ENCODE data around the gene SOX15.
A peak's percentile ranks its signal among the peaks of the same experiment; 100 is the strongest.
"Not testable (repeated sequence)": the region's sequence is repeated elsewhere in the genome, so short reads cannot be mapped to it uniquely, and the experiment has no call there.

SOX15 gene

DNA sequence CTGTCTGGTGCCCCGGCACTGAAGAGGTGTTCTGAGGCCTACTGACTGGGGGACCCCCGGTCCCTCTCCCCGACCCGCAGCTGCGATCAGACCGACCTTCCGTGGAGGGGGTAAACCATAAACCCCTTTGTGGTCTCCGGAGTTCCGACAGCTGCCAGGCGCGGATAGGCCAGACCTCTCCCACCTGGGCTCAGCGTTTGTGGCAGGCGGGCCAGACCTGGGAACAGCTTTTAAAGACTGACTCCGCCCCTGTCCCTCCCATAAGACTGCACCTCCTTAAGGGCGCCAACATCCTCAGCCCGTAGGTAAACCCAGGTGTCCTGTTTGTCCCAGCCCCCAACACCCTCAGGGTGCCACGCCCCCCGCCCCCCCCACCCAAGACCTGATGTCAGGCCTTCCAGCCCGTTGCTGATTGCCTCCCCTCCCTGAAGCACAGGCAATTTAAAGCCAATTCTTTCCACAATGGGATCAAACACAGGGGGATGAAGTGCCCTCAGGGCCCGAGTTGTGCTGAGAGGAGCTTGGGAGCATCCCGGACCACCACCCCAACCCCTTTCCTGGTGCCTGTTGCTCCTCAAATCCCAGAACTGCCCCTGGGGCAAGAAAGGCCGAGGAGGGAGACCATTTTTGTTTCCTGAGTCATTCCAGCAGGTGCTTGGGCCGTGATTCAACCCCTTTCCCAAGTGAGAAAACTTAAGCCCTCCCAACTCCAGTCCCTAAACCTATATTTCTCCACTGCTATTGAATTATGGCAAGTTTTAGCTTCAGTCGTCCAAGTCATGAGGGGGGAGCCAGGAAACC is at the start of gene SOX15:
Gene SOX15 (minus strand): TSS at position 204 of the 801 bp plus-strand sequence. CDS start 418 bp downstream, outside the sequence.
- no peak for DNase-seq

GRCh38 chr17:7636163-7636562 is 46.3 kb upstream of the SOX15 start:
- no peak for DNase-seq

GRCh38 chr17:7634384-7634783 is 44.5 kb upstream of the SOX15 start:
- DNase-seq = no peak

- DNase-seq = no peak
These were observed 43.2 kb upstream of the SOX15 start for GRCh38 chr17:7633093-7633492.

- DNase-seq = no peak
These were observed 42.6 kb upstream of the SOX15 start for GRCh38 chr17:7632492-7632894.

GRCh38 chr17:7631398-7632380 is 41.8 kb upstream of the SOX15 start:
- DNase-seq = no peak

GRCh38 chr17:7629939-7630571 is 40.2 kb upstream of the SOX15 start, which contains the start of gene SHBG:
Gene SHBG (plus strand): TSS chr17:7630135. CDS start chr17:7630173, 38 bp downstream.
- no peak for DNase-seq

GRCh38 chr17:7627250-7628121 is 37.6 kb upstream of the SOX15 start, which contains the start of gene SAT2:
Gene SAT2 (minus strand): TSS chr17:7627821. CDS start chr17:7627635, 186 bp downstream.
- peak; percentile 68 for DNase-seq

DNA sequence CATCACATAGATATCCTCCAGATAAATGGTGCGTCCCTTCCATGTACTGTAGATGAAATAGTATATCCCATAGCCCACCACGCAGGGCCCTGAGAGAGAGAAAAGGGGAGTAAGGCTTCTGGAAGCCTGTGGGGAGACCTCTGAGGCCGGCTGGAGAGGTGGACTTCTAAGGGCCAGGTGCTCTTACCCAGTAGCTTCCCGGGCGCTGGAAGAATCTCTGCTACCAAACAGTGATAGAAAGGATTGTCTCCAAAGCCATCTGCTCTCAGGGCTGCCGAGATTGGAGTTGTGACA is 37.0 kb upstream of the SOX15 start:
- no peak for DNase-seq

GRCh38 chr17:7626307-7626706 is 36.4 kb upstream of the SOX15 start:
- no peak for DNase-seq

DNA sequence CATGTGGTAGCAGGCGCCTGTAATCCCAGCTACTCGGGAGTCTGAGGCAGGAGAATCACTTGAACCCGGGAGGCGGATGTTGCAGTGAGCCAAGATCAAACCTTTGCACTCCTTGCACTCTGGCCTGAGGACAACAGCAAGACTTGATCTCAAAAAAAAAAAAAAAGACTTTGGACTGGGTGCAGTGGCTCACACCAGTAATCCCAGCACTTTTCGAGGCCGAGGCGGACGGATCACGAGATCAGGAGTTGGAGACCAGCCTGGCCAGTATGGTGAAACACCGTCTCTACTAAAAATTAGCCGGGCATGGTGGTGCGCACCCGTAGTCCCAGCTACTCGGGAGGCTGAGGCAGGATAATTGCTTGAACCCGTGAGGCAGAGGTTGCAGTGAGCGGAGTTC is 35.9 kb upstream of the SOX15 start:
- not testable (repeated sequence) for DNase-seq

- no peak for DNase-seq
These were observed 33.8 kb upstream of the SOX15 start for GRCh38 chr17:7623661-7624060.

DNA sequence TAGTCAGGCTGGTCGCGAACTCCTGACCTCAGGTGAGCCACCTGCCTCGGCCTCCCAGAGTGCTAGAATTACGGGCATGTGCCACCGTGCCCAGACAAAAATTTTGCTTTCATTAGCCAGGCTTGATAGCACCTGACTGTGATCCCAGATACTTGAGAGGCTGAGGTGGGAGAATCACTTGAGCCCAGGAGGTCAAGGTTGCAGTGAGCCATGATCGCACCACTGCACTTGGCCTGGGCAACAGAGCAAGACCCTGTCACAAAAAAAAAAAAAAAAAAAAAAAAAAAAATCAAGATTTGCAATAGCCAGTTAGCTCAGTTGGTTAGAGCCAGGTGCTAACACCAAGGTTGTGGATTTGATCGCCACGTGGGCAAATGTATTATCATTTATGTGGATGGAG is 30.9 kb upstream of the SOX15 start:
- no peak for DNase-seq

GRCh38 chr17:7618608-7619007 is 28.7 kb upstream of the SOX15 start:
- no peak for DNase-seq

DNA sequence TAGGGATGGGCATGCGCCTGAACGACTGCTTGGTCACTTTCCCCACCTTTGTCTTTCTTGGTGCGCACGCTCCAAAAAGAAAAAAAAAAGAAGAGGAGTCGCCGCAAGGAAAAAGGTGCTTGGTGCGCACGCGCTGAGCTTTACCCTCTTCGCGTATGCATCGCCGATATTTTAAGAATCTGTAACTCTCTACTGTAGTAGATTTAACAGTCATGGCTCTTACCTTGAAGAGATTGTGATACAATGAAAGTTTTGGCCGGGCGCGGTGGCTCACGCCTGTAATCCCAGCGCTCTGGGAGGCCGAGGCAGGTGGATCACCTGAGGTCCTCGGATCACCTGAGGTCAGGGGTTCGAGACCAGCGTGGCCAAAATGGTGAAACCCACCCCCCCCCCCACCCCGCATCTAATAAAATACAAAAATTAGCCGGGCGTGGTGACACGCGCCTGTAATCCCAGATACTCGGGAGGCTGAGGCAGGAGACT is 25.4 kb upstream of the SOX15 start:
- DNase-seq = no peak

DNA sequence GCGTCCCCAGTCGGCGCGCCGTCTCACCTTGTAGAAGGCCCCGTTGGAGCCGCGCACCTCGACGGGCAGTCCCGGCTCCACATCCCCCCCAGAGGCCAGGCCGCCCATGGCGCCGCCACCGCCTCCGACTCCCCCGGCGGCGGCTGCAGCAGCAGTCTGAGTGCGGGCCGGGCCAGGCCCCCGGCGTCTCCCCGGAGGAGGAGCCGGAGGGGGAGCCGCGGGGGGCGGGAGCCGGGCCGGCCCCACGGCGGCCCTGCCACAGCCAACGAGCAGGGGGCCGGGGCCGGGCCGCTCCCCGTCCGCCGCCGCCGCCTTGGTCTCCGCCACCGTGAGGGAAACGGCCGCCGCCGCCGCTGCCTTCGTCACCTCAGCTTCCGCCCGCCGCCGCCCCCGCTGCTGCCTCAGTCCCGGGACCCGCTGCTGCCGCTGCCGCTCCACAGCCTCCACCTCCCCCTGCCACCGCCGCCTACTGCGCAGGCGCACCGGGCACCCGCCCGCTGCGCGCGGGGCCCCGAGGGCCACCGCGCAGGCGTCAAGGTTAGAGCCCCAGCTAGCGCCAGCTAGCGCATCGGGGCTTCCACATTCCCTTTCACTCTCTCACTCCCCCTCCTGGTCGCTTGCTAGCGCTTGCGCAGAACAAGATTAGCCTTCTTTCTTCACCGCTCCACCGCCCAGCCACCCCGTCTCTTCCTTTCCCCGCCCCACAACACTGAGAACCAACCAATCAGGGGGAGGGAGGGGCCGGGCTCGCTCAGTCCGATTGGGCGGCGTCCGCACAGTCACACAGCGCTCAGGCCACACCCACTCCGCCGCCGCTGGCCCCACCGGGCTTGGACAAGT is 24.8 kb upstream of the SOX15 start, which contains the start of gene FXR2:
Gene FXR2 (minus strand): TSS at position 473 of the 840 bp plus-strand sequence. CDS start 365 bp downstream, at position 108.
- peak; percentile 99 for DNase-seq

DNA sequence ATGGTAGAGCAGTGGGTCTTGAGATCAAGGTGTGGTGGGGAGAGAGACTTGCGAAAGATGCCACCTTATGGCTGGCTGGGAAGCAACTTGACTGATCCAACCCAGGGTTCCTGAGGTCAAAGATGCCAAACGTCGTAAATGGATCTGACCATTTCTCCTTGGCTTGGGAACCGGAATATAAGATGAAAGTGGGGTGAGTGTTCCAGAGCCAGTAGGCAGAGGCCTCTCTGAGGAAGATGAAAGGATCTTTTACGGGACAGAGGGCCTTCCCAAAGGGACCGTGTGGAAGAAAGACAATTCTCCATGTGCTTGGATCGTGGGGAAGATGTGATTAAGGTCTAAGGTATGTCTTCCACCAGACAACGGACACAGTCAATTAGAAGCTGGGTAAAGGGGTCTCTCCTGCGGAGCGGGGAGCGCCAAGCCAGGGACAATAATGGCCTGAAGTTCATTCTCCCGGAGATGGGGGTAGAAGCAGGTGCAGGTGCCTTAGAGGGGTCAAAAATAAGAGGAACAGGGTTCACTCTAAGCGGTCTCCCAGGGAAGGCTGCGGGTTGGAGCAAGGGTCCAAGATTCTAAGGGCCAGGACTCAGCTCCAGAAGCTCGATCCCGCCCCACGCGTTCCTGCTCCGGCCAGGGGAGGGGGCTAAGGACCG is 24.0 kb upstream of the SOX15 start:
- no peak for DNase-seq

DNA sequence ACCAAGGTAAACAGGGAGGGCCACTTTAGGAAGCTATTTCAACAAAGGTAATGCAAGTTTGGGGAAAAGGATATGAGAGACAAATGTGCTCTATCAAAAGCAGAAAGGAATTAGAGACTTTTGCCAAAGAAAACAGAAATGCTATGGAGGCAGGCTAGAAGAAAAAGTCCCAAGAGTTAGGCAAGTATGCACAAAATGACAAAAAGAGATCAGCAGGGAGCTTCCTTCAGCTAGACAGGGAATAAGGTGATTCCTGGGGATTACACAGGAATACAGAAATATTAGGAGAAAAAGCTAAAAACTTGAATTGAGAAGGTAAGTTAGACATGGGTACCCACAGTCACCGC is 22.4 kb upstream of the SOX15 start:
- no peak for DNase-seq

GRCh38 chr17:7611635-7612293 is 21.9 kb upstream of the SOX15 start:
- DNase-seq = no peak

DNA sequence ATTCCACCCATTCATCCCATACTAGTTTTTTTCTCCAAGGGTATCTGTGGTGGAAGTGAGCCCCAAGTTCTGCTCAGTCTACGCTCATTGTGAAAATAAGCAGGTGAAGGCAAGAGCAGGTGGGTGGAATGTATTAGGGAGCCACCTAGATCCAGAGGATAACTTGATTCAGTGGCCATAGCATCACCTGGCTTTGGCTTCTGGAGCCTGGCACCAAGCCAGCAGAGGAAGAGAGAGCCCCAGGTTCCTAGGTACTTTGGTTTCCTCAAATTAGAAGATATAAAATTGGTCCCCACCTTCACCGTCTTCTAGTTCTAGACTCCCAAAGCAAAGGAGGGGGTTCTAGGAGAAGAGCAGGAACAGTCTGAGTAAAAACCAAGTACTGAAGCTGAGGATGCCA is 20.7 kb upstream of the SOX15 start:
- DNase-seq = no peak

Data from COR-L47 (cell line).